ENCODE data around the gene NUDT3. TPM values are rescaled to one million over a fixed set of nuclear protein-coding genes. Genes with fewer than 3 reads are reported as not detected.
A peak's percentile ranks its signal among the peaks of the same experiment; 100 is the strongest.

The NUDT3 gene
- total RNA-seq, 3 donors from 2014 or later = 28.7 to 33.8 (median 29.0) TPM

DNA sequence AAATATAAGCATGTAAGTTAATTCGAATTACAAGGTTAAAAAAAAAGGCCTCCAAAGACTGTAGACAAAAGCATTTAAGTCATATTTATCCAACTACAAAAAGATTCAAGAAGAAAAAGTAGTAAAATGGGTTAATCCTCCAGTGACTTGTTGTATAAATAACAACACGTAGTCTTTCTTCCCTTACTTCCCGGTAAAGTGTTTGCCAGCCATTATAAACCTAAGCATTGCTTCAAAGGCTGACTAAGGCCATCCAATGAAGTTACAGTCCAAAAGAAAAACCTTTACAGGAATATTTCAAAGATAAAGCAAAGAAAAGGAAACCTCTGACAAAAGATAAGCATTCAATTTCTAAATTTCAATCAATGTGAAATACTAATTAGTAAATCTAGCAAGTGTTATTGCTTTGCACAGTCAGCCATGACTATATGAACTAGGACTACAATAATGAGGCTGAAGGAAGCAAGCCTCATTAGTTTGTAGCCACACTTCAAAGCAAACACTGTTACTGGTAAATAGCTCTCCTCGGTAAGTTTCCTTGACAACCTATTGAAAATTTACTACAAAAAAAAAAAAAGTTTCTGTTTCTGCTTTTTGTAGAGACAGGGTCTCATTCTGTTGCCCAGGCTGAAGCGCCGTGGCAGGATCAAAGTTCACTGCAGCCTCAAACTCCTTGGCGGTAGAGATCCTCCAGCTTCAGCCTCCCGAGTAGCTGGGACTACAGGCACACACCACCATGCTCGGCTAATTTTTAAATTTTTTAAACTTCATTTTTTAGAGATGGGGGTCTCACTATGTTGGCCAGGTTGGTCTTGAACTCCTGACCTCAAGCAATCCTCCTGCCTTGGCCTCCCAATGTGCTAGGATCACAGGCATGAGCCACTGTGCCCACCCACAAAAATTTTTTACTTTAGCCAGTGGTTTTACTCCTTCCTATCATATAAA, 46.0 kb downstream of the NUDT3 start:
- DNase-seq (ENCODE audit: low spot score in 2 of 2) = no peak
- Histone ChIP-seq H3K9me3 (no peaks in the 10 kb centered on the region), H3K27me3 (no peaks in the 10 kb centered on the region), H3K27ac (no peak overlapping the region), H3K4me3 (no peak overlapping the region), H3K36me3 (no peaks in the 10 kb centered on the region), H3K4me1 (no peaks in the 10 kb centered on the region)
- intact Hi-C loops (cut with DNase I; ENCODE audit: low total_unique reads) = no loop called here
- no peak for TF ChIP-seq CTCF (IDR thresholded peaks at IDR 0.05)
- TF ChIP-seq POLR2A (IDR thresholded peaks at IDR 0.05) = no peak
- TF ChIP-seq POLR2AphosphoS5 (IDR thresholded peaks at IDR 0.05) = no peak

GRCh38 chr6:34343806-34344205, 48.7 kb downstream of the NUDT3 start:
- H3K27me3 ChIP-seq = no peaks in the 10 kb centered on the region
- H3K9me3 ChIP-seq = no peaks in the 10 kb centered on the region
- DNase-seq (ENCODE audit: low spot score in 2 of 2) = no peak
- H3K36me3 ChIP-seq = no peaks in the 10 kb centered on the region
- intact Hi-C loops (cut with DNase I; ENCODE audit: low total_unique reads) = no loop called here
- H3K4me3 ChIP-seq = no peak overlapping the region
- no peak overlapping the region for H3K27ac ChIP-seq
- TF ChIP-seq POLR2AphosphoS5 (IDR thresholded peaks at IDR 0.05) (no peak), CTCF (IDR thresholded peaks at IDR 0.05) (no peak), POLR2A (IDR thresholded peaks at IDR 0.05) (no peak)
- peaks cover 0 to 12% of the 10 kb centered on the region in 2 donors for H3K4me1 ChIP-seq

DNA sequence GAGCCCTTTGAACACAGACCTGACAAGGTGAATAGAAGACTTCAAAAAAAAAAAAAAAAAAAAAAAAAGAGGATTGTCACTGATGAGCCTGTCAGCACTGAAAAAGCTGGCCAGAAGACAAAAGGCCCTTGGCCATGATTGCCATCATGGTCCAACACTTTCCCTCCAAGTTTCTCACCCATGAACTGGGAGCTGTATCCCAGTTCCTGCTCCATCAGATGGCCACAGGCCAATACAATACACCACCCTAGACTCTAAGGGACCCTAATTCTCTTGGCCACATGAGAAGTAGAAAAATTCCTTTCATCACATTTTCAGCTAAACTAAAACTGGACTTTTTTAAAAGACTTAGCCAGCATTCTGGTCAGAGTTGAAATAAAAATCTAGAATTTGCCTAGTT, 50.2 kb downstream of the NUDT3 start:
- Histone ChIP-seq H3K4me3 (no peak overlapping the region), H3K9me3 (no peaks in the 10 kb centered on the region), H3K27me3 (no peaks in the 10 kb centered on the region), H3K27ac (no peak overlapping the region), H3K4me1 (peaks cover 3 to 24% of the 10 kb centered on the region in 2 donors), H3K36me3 (no peaks in the 10 kb centered on the region)
- no peak for DNase-seq (ENCODE audit: low spot score in 2 of 2)
- intact Hi-C loops (cut with DNase I; ENCODE audit: low total_unique reads) = no loop called here
- TF ChIP-seq CTCF (IDR thresholded peaks at IDR 0.05) = no peak
- TF ChIP-seq POLR2A (IDR thresholded peaks at IDR 0.05) = no peak
- no peak for TF ChIP-seq POLR2AphosphoS5 (IDR thresholded peaks at IDR 0.05)

DNA sequence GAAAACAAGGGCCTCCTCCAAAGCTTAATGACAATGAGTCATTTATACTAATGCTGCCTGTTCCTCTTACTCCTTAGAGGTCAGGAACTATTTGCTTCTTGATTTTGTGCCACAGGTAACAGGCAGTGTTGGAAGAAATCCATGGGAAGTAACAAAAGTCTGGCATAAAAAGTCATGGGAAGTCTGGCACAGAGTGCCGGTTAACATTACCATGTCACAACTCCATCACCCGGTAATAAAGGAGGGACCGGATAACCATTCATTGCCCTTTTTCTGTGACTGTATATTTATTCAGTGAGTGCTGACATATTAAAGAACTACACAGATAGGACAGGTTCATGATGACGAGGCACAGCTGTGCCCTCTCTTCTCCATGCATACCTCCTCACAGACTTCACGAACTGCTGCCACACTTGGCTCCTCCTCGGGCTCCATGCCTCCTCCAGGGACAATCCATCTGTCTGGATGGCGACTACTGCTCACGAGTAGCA, 50.9 kb downstream of the NUDT3 start:
- H3K36me3 ChIP-seq = no peaks in the 10 kb centered on the region
- peaks cover 3 to 24% of the 10 kb centered on the region in 2 donors for H3K4me1 ChIP-seq
- peak overlapping the region; percentile 65 to 66 for H3K27ac ChIP-seq
- no peak overlapping the region for H3K4me3 ChIP-seq
- intact Hi-C loops (cut with DNase I; ENCODE audit: low total_unique reads) = no loop called here
- peak in 1 of 2 donors; percentile 26 for DNase-seq (ENCODE audit: low spot score in 2 of 2)
- no peaks in the 10 kb centered on the region for H3K9me3 ChIP-seq
- TF ChIP-seq POLR2AphosphoS5 (IDR thresholded peaks at IDR 0.05) (peak in 1 of 3 donors; percentile 12), CTCF (IDR thresholded peaks at IDR 0.05) (no peak)
- H3K27me3 ChIP-seq = no peaks in the 10 kb centered on the region

- peak overlapping the region; percentile 65 to 66 for H3K27ac ChIP-seq
- peaks cover 3 to 24% of the 10 kb centered on the region in 2 donors for H3K4me1 ChIP-seq
Observed at GRCh38 chr6:34340906-34341480, 51.5 kb downstream of the NUDT3 start.

More at GRCh38 chr6:34340906-34341480, 51.5 kb downstream of the NUDT3 start:
- no peak overlapping the region for H3K4me3 ChIP-seq
- H3K27me3 ChIP-seq = no peaks in the 10 kb centered on the region
- H3K9me3 ChIP-seq = no peaks in the 10 kb centered on the region
- H3K36me3 ChIP-seq = no peaks in the 10 kb centered on the region
- TF ChIP-seq CTCF (IDR thresholded peaks at IDR 0.05) (no peak), POLR2A (IDR thresholded peaks at IDR 0.05) (no peak), POLR2AphosphoS5 (IDR thresholded peaks at IDR 0.05) (no peak)
- no peak for DNase-seq (ENCODE audit: low spot score in 2 of 2)
- intact Hi-C loops (cut with DNase I; ENCODE audit: low total_unique reads) = no loop called here

Data from breast epithelium (tissue), 4 donors.